HEK293 (cell line): Measurements from ENCODE around the gene ITGB3.
A peak's percentile ranks its signal among the peaks of the same experiment; 100 is the strongest.

ENCODE experiments used
- CTCF ChIA-PET: fragments of 350-600 bp; formaldehyde crosslinking; extraction: SDS; loops from one replicate; lab custom pipeline; 2021; ENCODE audit warnings: antibody characterized with exemption; lab: Yijun Ruan, JAX
- POLR2A ChIA-PET: fragments of 300-600 bp; formaldehyde crosslinking; extraction: SDS; loops from one replicate; lab custom pipeline; 2020; ENCODE audit warnings: antibody characterized with exemption, inconsistent platforms; lab: Yijun Ruan, JAX
- H3K27ac ChIP-seq: fragments of 200-500 bp; sonication (Bioruptor generic); 2 replicates; pipeline ENCODE4 v1.5.1; 2014; ENCODE audit warnings: low read depth, low read length, control low read depth, inconsistent platforms; ENCODE audit errors: extremely low read depth
- H3K36me3 ChIP-seq, 2 experiments: fragments of 200-500 bp in 1 of 2; sonication (Bioruptor generic) in 1 of 2; 1 replicate in 1 of 2; 2 replicates in 1 of 2; pipeline ENCODE4 v1.5.1; 2014 to 2017; ENCODE audit warnings: inconsistent platforms in 2 of 2, low read length in 2 of 2; ENCODE audit not compliant: control insufficient read depth in 2 of 2, insufficient read depth in 1 of 2
- H3K4me1 ChIP-seq: fragments of 200-500 bp; sonication (Bioruptor generic); 2 replicates; pipeline ENCODE4 v1.5.1; 2014; ENCODE audit warnings: mild to moderate bottlenecking, low read length, inconsistent platforms; ENCODE audit not compliant: control insufficient read depth, insufficient read depth
- H3K4me3 ChIP-seq: 2 replicates; pipeline ENCODE4 v1.5.1; 2011; ENCODE audit warnings: low read depth, mild to moderate bottlenecking, control low read depth, low read length, moderate library complexity
- H3K9me3 ChIP-seq: fragments of 200-500 bp; sonication (Bioruptor generic); 2 replicates; pipeline ENCODE4 v1.5.1; 2014; ENCODE audit warnings: low read depth, low read length, inconsistent platforms; ENCODE audit not compliant: control insufficient read depth, insufficient read depth
- KLF8 ChIP-seq: fragments of 450-650 bp; formaldehyde crosslinking; IDR thresholded peaks from 2 replicates; pipeline ENCODE4 v1.5.1; 2016; ENCODE audit warnings: missing biosample characterization, missing genetic modification characterization
- SETDB1 ChIP-seq: IDR thresholded peaks from one replicate; pipeline ENCODE4 v1.6.1; 2017; ENCODE audit warnings: mild to moderate bottlenecking, low read length, moderate library complexity, mixed read lengths; ENCODE audit not compliant: insufficient read length
- SP7 ChIP-seq: fragments of 450-650 bp; formaldehyde crosslinking; IDR thresholded peaks from 2 replicates; pipeline ENCODE4 v1.5.1; 2016; ENCODE audit warnings: missing biosample characterization, missing genetic modification characterization
- ZBTB48 ChIP-seq: fragments of 450-650 bp; formaldehyde crosslinking; IDR thresholded peaks from 2 replicates; pipeline ENCODE4 v1.5.1; 2016; ENCODE audit warnings: missing biosample characterization, missing genetic modification characterization
- ZFP37 ChIP-seq: fragments of 450-650 bp; formaldehyde crosslinking; IDR thresholded peaks from 2 replicates; pipeline ENCODE4 v1.5.1; 2016; ENCODE audit warnings: missing biosample characterization, missing genetic modification characterization
- ZIC2 ChIP-seq: fragments of 450-650 bp; formaldehyde crosslinking; IDR thresholded peaks from 2 replicates; pipeline ENCODE4 v1.5.1; 2016; ENCODE audit warnings: missing biosample characterization, missing genetic modification characterization
- ZNF16 ChIP-seq: fragments of 450-650 bp; formaldehyde crosslinking; IDR thresholded peaks from 2 replicates; pipeline ENCODE4 v1.5.1; 2016; ENCODE audit warnings: low read depth, missing biosample characterization, missing genetic modification characterization
- ZNF266 ChIP-seq: fragments of 450-650 bp; formaldehyde crosslinking; IDR thresholded peaks from 2 replicates; pipeline ENCODE4 v1.5.1; 2016; ENCODE audit warnings: missing biosample characterization, missing genetic modification characterization, low read depth
- ZNF324 ChIP-seq: fragments of 450-650 bp; formaldehyde crosslinking; IDR thresholded peaks from 2 replicates; pipeline ENCODE4 v1.5.1; 2016; ENCODE audit warnings: missing biosample characterization, missing genetic modification characterization
- ZNF416 ChIP-seq: fragments of 450-650 bp; formaldehyde crosslinking; IDR thresholded peaks from 2 replicates; pipeline ENCODE4 v1.5.1; 2016; ENCODE audit warnings: missing biosample characterization, missing genetic modification characterization
- ZNF501 ChIP-seq: fragments of 450-650 bp; formaldehyde crosslinking; IDR thresholded peaks from 2 replicates; pipeline ENCODE4 v1.5.1; 2016; ENCODE audit warnings: missing biosample characterization, missing genetic modification characterization
- ZNF580 ChIP-seq: fragments of 450-650 bp; formaldehyde crosslinking; IDR thresholded peaks from 2 replicates; pipeline ENCODE4 v1.5.1; 2016; ENCODE audit warnings: missing biosample characterization, missing genetic modification characterization
- ZNF596 ChIP-seq: fragments of 450-650 bp; IDR thresholded peaks from 2 replicates; pipeline ENCODE4 v1.5.0; 2018; ENCODE audit warnings: missing biosample characterization, mild to moderate bottlenecking, missing genetic modification characterization, moderate library complexity
- ZNF626 ChIP-seq: fragments of 450-650 bp; sonication (Bioruptor Pico); formaldehyde crosslinking; IDR thresholded peaks from 2 replicates; pipeline ENCODE4 v1.5.1; 2018; ENCODE audit warnings: missing biosample characterization, missing genetic modification characterization, inconsistent platforms
- ZNF654 ChIP-seq: fragments of 450-650 bp; formaldehyde crosslinking; IDR thresholded peaks from 2 replicates; pipeline ENCODE4 v1.5.1; 2016; ENCODE audit warnings: low read depth, missing biosample characterization, missing genetic modification characterization
- ZNF768 ChIP-seq: fragments of 450-650 bp; formaldehyde crosslinking; IDR thresholded peaks from 2 replicates; pipeline ENCODE4 v1.5.1; 2018; ENCODE audit warnings: missing biosample characterization, mild to moderate bottlenecking, missing genetic modification characterization
- TF ChIP-seq, protein P1 (sequence below): fragments of 450-650 bp; formaldehyde crosslinking; IDR thresholded peaks from 2 replicates; pipeline ENCODE4 v1.5.1; 2016; ENCODE audit warnings: missing biosample characterization, missing genetic modification characterization
- TF ChIP-seq, protein P2 (sequence below): fragments of 450-650 bp; formaldehyde crosslinking; IDR thresholded peaks from 2 replicates; pipeline ENCODE4 v1.5.1; 2016; ENCODE audit warnings: missing biosample characterization, missing genetic modification characterization

Gene ITGB3

DNA sequence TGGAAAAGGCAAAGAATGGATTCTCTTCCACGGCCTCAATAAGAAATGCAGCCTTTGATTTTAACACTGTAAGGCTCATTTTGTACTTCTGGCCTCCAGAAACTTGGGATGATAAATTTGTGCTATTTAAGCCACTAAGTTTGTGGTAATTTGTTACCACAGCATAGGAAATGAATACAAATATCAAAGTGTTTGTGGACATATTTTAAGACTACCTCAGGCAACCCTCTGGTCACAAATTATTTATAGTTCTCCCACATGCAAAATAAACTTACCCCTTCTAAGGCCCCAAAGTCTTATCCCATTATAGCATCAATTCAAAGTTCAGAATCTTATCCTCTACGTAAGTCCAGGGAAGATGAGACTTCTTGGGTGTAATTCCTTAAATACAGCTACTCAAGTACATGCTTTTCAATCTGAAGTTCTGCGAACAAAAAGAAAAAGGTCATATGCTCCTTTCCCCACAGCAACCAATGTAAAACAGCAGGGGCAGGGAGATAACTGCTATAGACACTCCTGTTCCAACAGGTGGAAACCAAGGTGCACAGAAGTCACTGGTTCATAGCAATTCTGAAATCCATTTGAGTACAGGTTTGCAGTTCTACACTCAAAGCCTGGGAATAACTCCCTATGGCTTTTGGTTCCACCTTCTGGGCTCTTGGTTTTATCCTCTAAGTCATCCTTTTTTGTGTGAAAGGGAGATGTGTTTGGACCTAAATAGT lies 64.7 kb downstream of the ITGB3 start:
- TF ChIP-seq ZFP37: no peak
- peak; percentile 5; the same call in 1 of the 2 replicates for TF ChIP-seq ZNF654 (tag by site-specific recombination)
- ChIA-PET POLR2A (no interaction called here), CTCF (interaction anchor here (0.6 to 1.0 kb wide), 2 partner anchors 9 to 89 kb away, joined by 3 to 4 read pairs; no protein-coding TSS in a partner anchor)
- Histone ChIP-seq H3K9me3 (no peaks in the 10 kb centered on the region), H3K4me3 (no peak overlapping the region), H3K36me3 (no peaks in the 10 kb centered on the region), H3K27ac (no peak overlapping the region), H3K4me1 (no peaks in the 10 kb centered on the region)

DNA sequence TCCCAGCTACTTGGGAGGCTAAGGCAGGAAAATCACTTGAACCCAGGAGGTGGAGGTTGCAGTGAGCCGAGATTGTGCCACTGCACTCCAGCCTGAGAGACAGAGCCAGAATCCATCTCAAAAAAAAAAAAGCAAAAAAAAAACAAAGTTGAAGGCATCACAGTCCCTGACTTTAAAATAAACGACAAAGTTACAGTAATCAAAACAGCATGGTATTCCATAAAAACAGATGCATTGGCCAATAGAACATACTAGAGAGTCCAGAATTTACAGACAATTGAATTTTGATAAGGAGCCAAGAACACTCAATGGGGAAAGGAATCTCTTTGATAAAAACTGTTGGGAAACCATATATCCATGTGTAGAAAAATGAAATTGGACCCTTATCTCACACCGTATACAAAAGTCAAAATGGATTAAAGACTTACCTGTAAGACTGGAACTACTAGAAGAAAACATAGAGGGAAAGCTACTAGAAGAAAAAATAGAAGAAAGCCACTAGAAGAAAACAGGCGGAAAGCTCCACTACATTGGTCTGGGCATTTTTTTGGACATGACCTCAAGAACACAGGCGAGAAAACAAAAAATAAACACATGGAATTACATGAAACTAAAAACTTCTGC lies 67.4 kb downstream of the ITGB3 start:
- TF ChIP-seq ZNF580 (peak; percentile 47; the same call in 1 of the 2 replicates), KLF8 (tag by site-specific recombination) (0 out of 2 replicates have a peak, but pooled peaks have one; percentile 15), ZBTB48 (tag by site-specific recombination) (no peak), ZNF266 (tag by site-specific recombination) (no peak), SETDB1 (peak; percentile 62), ZNF416 (tag by site-specific recombination) (no peak), ZFP37 (no peak), ZNF768 (0 out of 2 replicates have a peak, but pooled peaks have one; percentile 24)
- TF ChIP-seq, protein P1, sequence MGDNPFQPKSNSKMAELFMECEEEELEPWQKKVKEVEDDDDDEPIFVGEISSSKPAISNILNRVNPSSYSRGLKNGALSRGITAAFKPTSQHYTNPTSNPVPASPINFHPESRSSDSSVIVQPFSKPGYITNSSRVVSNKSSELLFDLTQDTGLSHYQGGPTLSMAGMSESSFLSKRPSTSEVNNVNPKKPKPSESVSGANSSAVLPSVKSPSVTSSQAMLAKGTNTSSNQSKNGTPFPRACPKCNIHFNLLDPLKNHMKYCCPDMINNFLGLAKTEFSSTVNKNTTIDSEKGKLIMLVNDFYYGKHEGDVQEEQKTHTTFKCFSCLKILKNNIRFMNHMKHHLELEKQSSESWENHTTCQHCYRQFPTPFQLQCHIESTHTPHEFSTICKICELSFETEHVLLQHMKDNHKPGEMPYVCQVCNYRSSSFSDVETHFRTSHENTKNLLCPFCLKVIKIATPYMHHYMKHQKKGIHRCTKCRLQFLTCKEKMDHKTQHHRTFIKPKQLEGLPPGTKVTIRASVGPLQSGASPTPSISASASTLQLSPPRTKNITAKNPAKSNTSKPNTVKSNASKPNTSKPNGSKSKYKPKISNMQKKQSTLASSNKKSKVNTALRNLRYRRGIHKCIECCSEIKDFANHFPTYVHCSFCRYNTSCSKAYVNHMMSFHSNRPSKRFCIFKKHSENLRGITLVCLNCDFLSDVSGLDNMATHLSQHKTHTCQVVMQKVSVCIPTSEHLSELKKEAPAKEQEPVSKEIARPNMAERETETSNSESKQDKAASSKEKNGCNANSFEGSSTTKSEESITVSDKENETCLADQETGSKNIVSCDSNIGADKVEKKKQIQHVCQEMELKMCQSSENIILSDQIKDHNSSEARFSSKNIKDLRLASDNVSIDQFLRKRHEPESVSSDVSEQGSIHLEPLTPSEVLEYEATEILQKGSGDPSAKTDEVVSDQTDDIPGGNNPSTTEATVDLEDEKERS (tag by site-specific recombination): peak; percentile 98
- H3K4me3 ChIP-seq: no peak overlapping the region
- no peak overlapping the region for H3K27ac ChIP-seq
- POLR2A ChIA-PET: no interaction called here
- no peaks in the 10 kb centered on the region for H3K4me1 ChIP-seq
- no peaks in the 10 kb centered on the region for H3K9me3 ChIP-seq
- no peaks in the 10 kb centered on the region for H3K36me3 ChIP-seq
- CTCF ChIA-PET: no interaction called here

- Histone ChIP-seq H3K36me3 (no peaks in the 10 kb centered on the region), H3K9me3 (no peaks in the 10 kb centered on the region), H3K4me1 (no peaks in the 10 kb centered on the region), H3K27ac (peak within 1 kb of the TSS; percentile 47; the same call in 1 of the 2 replicates), H3K4me3 (peak within 1 kb of the TSS; percentile 46)
- ChIA-PET CTCF (interaction anchor here (0.6 to 1.3 kb wide), 6 partner anchors 94 to 470 kb away, joined by 3 read pairs; no protein-coding TSS in a partner anchor), POLR2A (interaction anchor here (0.5 to 1.3 kb wide), 9 partner anchors 10 to 326 kb away, joined by 3 to 6 read pairs (median 3); partner anchors contain the start of gene KPNB1)
- TF ChIP-seq ZNF626 (tag by site-specific recombination): no peak
- TF ChIP-seq ZNF501 (tag by site-specific recombination): peak; percentile 61; the same call in 1 of the 2 replicates
- TF ChIP-seq, protein P2, sequence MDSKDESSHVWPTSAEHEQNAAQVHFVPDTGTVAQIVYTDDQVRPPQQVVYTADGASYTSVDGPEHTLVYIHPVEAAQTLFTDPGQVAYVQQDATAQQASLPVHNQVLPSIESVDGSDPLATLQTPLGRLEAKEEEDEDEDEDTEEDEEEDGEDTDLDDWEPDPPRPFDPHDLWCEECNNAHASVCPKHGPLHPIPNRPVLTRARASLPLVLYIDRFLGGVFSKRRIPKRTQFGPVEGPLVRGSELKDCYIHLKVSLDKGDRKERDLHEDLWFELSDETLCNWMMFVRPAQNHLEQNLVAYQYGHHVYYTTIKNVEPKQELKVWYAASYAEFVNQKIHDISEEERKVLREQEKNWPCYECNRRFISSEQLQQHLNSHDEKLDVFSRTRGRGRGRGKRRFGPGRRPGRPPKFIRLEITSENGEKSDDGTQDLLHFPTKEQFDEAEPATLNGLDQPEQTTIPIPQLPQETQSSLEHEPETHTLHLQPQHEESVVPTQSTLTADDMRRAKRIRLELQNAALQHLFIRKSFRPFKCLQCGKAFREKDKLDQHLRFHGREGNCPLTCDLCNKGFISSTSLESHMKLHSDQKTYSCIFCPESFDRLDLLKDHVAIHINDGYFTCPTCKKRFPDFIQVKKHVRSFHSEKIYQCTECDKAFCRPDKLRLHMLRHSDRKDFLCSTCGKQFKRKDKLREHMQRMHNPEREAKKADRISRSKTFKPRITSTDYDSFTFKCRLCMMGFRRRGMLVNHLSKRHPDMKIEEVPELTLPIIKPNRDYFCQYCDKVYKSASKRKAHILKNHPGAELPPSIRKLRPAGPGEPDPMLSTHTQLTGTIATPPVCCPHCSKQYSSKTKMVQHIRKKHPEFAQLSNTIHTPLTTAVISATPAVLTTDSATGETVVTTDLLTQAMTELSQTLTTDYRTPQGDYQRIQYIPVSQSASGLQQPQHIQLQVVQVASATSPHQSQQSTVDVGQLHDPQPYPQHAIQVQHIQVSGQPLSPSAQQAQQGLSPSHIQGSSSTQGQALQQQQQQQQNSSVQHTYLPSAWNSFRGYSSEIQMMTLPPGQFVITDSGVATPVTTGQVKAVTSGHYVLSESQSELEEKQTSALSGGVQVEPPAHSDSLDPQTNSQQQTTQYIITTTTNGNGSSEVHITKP (tag by site-specific recombination): 0 out of 2 replicates have a peak, but pooled peaks have one; percentile 34
- 0 out of 2 replicates have a peak, but pooled peaks have one; percentile 54 for TF ChIP-seq SP7 (tag by site-specific recombination)
- peak; percentile 62 for TF ChIP-seq ZIC2 (tag by site-specific recombination)
- no peak for TF ChIP-seq ZNF596 (tag by site-specific recombination)
- TF ChIP-seq ZNF16: peak; percentile 70
- TF ChIP-seq ZNF324 (tag by site-specific recombination): peak; percentile 62
Measured at GRCh38 chr17:47323382-47324223, 70.0 kb downstream of the ITGB3 start, which contains the start of gene EFCAB13. TSS of gene EFCAB13 (plus strand) at chr17:47323955. CDS start at chr17:47328354, 4,399 bp downstream.
